ENCODE measurements around the gene CSRNP2. TPM values are rescaled to one million over a fixed set of nuclear protein-coding genes. Genes with fewer than 3 reads are reported as not detected.

The CSRNP2 gene
- total RNA-seq, 1 donor from 2014 or later = 36.6 TPM

DNA sequence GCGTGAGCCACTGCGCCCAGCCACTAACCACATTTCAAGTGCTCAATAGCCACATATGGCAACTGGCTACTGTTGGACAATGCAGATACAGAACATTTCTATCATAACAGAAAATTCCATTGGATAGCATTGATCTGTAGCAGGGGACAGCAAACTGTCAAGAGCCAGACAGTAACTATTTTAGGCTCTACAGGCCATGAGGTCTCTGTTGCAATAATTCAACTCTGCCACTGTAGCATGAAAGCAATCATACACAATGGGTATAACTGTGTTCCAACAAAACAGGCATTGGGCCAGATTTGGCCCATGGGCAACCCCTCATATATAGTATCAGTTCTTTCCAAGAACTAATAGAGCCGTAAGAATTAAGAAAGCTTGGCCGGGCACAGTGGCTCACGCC, 8.0 kb downstream of the CSRNP2 start:
- DNase-seq (ENCODE audit: low read depth) = no peak
- H3K4me3 ChIP-seq (ENCODE audit: low read depth, low read length) = no peak overlapping the region
- peaks cover 1% of the 10 kb centered on the region for H3K36me3 ChIP-seq (ENCODE audit: control insufficient read depth, insufficient read depth, low read length)
- TF ChIP-seq, protein P1, sequence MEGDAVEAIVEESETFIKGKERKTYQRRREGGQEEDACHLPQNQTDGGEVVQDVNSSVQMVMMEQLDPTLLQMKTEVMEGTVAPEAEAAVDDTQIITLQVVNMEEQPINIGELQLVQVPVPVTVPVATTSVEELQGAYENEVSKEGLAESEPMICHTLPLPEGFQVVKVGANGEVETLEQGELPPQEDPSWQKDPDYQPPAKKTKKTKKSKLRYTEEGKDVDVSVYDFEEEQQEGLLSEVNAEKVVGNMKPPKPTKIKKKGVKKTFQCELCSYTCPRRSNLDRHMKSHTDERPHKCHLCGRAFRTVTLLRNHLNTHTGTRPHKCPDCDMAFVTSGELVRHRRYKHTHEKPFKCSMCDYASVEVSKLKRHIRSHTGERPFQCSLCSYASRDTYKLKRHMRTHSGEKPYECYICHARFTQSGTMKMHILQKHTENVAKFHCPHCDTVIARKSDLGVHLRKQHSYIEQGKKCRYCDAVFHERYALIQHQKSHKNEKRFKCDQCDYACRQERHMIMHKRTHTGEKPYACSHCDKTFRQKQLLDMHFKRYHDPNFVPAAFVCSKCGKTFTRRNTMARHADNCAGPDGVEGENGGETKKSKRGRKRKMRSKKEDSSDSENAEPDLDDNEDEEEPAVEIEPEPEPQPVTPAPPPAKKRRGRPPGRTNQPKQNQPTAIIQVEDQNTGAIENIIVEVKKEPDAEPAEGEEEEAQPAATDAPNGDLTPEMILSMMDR (IDR thresholded peaks at IDR 0.05; ENCODE audit: insufficient read depth, low read length, poor library complexity, severe bottlenecking) = no peak
- H3K27me3 ChIP-seq (ENCODE audit: control insufficient read depth, insufficient read depth, low read length) = no peaks in the 10 kb centered on the region

DNA sequence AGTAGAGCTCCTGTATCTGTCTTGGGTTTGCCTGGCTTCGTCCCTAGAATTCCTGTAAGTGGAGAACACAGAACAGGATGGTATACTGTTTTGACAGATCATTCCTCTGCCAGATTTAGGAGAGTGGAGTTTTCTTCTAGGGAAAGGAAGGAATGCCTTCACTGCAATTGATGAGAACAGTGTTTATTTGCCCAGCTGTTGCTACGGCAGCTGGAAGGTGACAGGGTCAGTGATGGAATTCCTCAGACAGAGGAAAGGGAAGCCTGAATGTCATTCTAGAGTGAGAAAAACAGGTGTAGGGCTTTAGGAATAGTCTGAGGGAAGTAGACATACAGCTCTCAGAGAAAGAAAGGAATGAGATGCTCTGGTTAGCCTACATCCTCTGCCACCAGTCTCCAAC, 11.7 kb downstream of the CSRNP2 start:
- H3K36me3 ChIP-seq (ENCODE audit: control insufficient read depth, insufficient read depth, low read length) = peaks cover 1% of the 10 kb centered on the region
- TF ChIP-seq, protein P1 (IDR thresholded peaks at IDR 0.05; ENCODE audit: insufficient read depth, low read length, poor library complexity, severe bottlenecking) = no peak
- no peak for DNase-seq (ENCODE audit: low read depth)
- no peak overlapping the region for H3K4me3 ChIP-seq (ENCODE audit: low read depth, low read length)
- H3K27me3 ChIP-seq (ENCODE audit: control insufficient read depth, insufficient read depth, low read length) = no peaks in the 10 kb centered on the region

DNA sequence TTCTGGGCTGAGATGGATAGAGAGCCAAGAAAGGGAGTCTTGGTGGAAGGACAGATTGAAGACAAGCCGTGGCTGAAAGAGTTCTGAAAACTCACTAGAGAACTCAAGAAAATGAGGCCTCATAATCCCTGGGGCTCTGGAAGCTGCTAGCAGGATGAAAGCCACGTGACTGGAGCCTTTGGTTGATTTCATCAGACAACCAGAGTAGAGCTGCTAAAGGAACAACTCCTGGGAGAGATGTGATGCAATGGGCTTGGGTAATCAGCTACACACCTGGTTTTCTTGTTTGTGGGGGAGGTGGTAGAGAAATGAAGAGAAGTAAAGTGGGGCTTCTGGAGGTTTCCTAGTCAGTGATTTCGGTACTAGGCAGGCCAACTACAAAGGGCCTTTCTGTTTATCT, 13.4 kb downstream of the CSRNP2 start:
- DNase-seq (ENCODE audit: low read depth) = no peak
- TF ChIP-seq, protein P1 (IDR thresholded peaks at IDR 0.05; ENCODE audit: insufficient read depth, low read length, poor library complexity, severe bottlenecking) = no peak
- Histone ChIP-seq H3K27me3 (ENCODE audit: control insufficient read depth, insufficient read depth, low read length) (no peaks in the 10 kb centered on the region), H3K36me3 (ENCODE audit: control insufficient read depth, insufficient read depth, low read length) (peaks cover 1% of the 10 kb centered on the region), H3K4me3 (ENCODE audit: low read depth, low read length) (no peak overlapping the region)

DNA sequence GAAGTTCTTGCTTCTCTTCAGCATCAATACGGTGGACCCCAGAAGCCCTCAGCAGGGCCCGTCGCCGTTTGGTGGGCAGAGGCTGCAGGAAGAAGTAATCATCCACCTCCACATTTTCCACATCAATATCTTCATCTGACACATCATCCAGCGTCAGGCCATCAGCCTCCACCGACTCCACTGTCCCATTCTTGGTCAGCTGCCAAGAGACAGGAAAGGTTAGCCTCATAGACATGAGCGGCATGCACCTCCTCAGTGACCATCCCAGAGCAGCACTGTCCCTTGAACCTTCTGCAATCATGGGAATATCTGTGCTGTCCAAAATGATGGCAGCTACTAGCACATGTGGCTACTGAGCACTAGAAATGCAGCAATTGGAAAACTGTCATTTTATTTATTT, 15.6 kb downstream of the CSRNP2 start:
- DNase-seq (ENCODE audit: low read depth) = no peak
- no peak overlapping the region for H3K4me3 ChIP-seq (ENCODE audit: low read depth, low read length)
- H3K27me3 ChIP-seq (ENCODE audit: control insufficient read depth, insufficient read depth, low read length) = no peaks in the 10 kb centered on the region
- TF ChIP-seq, protein P1 (IDR thresholded peaks at IDR 0.05; ENCODE audit: insufficient read depth, low read length, poor library complexity, severe bottlenecking) = no peak
- no peaks in the 10 kb centered on the region for H3K36me3 ChIP-seq (ENCODE audit: control insufficient read depth, insufficient read depth, low read length)

DNA sequence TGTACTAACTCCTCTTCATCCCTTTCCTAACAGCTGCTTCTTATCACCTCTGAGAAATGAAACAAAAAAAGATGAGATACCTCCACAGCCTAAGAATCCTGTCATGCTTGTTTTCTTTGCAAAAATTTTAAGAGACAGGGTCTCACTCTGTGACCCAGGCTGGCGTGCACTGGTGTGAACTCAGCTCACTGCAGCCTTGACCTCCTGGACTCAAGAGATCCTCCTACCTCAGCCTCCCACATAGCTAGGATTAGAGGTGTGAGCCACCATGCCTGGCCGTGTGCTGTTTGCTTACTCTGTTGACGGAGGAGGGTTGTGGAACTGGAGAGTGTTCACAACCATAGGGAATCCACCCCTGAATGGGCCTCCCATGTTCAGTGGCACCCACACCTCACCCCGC, 16.2 kb downstream of the CSRNP2 start:
- no peak for DNase-seq (ENCODE audit: low read depth)
- TF ChIP-seq, protein P1 (IDR thresholded peaks at IDR 0.05; ENCODE audit: insufficient read depth, low read length, poor library complexity, severe bottlenecking) = no peak
- Histone ChIP-seq H3K27me3 (ENCODE audit: control insufficient read depth, insufficient read depth, low read length) (no peaks in the 10 kb centered on the region), H3K4me3 (ENCODE audit: low read depth, low read length) (no peak overlapping the region), H3K36me3 (ENCODE audit: control insufficient read depth, insufficient read depth, low read length) (no peaks in the 10 kb centered on the region)

DNA sequence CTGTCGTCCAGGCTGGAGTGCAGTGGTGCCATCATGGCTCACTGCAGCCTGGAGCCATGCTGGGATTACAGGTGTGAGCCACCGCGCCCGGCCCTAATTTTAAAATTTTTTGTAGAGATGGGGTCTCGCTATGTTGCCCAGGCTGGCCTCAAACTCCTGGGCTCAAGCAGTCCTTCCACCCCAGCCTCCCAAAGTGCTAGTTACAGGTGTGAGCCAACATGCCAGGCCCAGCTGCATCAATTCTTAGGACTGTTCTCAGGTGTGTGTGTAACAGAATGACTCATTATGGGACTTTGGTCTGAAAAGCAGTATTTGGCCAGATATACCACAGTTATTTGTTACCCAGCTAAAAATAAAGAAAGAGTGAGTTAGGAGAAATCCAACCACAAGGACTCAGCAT, 17.9 kb downstream of the CSRNP2 start:
- Histone ChIP-seq H3K36me3 (ENCODE audit: control insufficient read depth, insufficient read depth, low read length) (no peaks in the 10 kb centered on the region), H3K27me3 (ENCODE audit: control insufficient read depth, insufficient read depth, low read length) (no peaks in the 10 kb centered on the region), H3K4me3 (ENCODE audit: low read depth, low read length) (no peak overlapping the region)
- DNase-seq (ENCODE audit: low read depth) = no peak
- TF ChIP-seq, protein P1 (IDR thresholded peaks at IDR 0.05; ENCODE audit: insufficient read depth, low read length, poor library complexity, severe bottlenecking) = no peak
